RWPE1 (cell line): ENCODE measurements around the gene CNMD.

Experiments used
- CTCF ChIA-PET: fragments of 350-600 bp; sonication (Branson Sonifier 250); formaldehyde crosslinking; extraction: SDS; loops from one replicate; lab custom pipeline; 2021; lab: Yijun Ruan, JAX
- POLR2A ChIA-PET: fragments of 400-600 bp; formaldehyde crosslinking; extraction: SDS; loops from one replicate; lab custom pipeline; 2020; ENCODE audit warnings: antibody characterized with exemption; ENCODE audit not compliant: low non-redundant PET; lab: Yijun Ruan, JAX
- DNase-seq: peaks from one replicate; pipeline ENCODE4 v3.0.0; 2012; ENCODE audit warnings: low spot score
- H3K27ac ChIP-seq: fragments of 450-650 bp; 2 replicates; pipeline ENCODE4 v1.5.1; 2017
- TF ChIP-seq, protein P1 (sequence below): fragments of 450-650 bp; conservative IDR thresholded peaks from 2 replicates; pipeline ENCODE4 v1.5.1; 2017; ENCODE audit warnings: low read depth, mild to moderate bottlenecking

The CNMD gene

DNA sequence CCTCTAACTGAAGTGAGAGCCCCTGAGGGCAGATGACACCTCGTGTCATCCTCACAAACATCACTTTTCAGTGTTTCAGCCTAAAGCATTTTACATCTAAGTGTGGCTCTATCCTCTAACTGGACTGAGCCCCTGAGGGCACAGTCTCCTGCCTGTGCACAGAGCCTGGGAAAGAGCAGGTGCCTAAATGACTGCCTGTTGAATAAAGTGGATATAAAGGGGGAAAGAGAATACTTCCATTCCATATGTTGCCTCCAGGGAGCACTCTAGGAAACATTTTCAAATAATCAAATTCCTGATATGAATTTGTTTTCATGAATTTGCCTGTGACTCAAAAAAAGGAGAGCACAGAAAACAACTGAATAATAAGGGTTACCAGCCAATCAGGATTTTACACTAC, 32.2 kb downstream of the CNMD start:
- H3K27ac ChIP-seq, result no peak overlapping the region
- ChIA-PET CTCF (no interaction called here), POLR2A (no interaction called here)
- TF ChIP-seq, protein P1, sequence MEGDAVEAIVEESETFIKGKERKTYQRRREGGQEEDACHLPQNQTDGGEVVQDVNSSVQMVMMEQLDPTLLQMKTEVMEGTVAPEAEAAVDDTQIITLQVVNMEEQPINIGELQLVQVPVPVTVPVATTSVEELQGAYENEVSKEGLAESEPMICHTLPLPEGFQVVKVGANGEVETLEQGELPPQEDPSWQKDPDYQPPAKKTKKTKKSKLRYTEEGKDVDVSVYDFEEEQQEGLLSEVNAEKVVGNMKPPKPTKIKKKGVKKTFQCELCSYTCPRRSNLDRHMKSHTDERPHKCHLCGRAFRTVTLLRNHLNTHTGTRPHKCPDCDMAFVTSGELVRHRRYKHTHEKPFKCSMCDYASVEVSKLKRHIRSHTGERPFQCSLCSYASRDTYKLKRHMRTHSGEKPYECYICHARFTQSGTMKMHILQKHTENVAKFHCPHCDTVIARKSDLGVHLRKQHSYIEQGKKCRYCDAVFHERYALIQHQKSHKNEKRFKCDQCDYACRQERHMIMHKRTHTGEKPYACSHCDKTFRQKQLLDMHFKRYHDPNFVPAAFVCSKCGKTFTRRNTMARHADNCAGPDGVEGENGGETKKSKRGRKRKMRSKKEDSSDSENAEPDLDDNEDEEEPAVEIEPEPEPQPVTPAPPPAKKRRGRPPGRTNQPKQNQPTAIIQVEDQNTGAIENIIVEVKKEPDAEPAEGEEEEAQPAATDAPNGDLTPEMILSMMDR, result no peak
- no peak for DNase-seq

DNA sequence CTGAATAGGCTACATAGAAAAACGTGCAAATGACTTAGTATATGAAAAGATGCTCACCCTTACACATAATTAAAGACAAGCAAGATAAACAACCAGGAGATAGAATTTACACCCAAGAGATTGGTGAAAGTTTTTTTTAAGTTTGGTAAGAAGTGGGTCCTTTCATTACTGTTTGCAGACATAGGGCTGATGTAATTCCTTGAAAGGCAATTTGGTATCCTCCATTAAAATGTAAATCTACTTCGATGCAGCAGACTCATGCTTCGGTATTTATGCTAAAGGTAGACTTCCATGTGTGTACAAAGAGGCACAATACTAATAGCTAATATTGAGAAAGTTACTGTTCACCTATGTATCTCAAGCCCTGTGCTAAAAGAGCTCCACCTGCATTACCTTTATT, 33.5 kb downstream of the CNMD start:
- H3K27ac ChIP-seq, result no peak overlapping the region
- ChIA-PET POLR2A (no interaction called here), CTCF (interaction anchor here (0.6 kb wide), 1 partner anchor 44 kb away, joined by 3 read pairs; no protein-coding TSS in a partner anchor)
- TF ChIP-seq, protein P1, result no peak
- no peak for DNase-seq

DNA sequence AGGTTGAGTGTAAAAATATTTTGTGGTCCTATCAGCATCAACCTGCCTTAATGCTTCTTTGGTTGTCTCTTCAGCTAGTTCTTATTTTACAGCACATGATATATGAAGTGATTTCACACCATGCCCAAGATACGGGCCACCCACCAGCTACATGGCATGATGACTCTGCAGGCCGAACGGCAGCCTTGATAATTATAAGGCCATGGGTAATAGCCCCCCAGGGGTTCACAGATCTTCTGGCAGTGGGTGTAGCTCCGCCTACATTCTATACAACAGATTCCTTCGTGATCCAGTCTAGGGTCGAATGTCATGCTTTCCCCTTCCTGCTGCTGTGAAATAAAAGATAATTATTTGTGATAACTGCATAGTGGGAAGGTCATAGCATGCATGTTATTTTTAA, 36.1 kb downstream of the CNMD start:
- TF ChIP-seq, protein P1, result no peak
- ChIA-PET POLR2A (no interaction called here), CTCF (no interaction called here)
- no peak for DNase-seq
- H3K27ac ChIP-seq, result no peak overlapping the region

DNA sequence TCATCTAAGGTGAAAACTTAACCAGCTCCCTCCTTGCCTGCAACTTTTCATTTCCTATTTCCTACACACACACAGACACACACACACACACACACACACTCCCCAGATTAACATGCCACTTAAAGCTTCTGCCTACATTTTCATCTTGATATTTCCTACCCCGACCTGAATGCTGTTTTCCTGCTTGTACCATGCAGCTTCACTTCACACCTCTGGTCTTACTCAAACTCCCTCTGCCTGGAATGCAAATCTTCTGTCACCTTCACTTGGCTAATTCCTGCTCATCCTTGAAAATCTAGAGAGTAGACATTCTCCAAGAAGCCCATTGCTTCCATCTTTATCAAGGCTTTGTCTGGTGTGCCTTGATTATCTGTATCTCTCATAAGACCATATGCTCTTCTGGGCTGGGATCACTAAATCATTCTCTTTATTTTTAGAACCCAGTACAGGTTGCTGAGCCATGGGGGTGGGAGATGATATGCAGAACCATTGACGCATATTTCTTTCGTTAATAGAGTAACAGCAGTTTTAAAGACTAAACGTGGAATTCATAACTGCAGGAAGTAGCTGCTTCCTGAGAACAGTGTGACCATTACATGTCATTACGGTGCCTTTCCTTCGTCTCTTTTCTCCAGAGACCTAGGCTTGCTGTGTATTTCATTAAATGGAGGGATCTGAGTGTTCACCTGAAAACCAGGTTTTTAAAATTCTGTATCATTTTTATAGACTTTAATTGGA, 37.7 kb downstream of the CNMD start:
- no peak overlapping the region for H3K27ac ChIP-seq
- no peak for DNase-seq
- ChIA-PET POLR2A (no interaction called here), CTCF (interaction anchor here (0.5 to 0.7 kb wide), 2 partner anchors 8 to 507 kb away, joined by 3 read pairs; no protein-coding TSS in a partner anchor)
- TF ChIP-seq, protein P1, result no peak

DNA sequence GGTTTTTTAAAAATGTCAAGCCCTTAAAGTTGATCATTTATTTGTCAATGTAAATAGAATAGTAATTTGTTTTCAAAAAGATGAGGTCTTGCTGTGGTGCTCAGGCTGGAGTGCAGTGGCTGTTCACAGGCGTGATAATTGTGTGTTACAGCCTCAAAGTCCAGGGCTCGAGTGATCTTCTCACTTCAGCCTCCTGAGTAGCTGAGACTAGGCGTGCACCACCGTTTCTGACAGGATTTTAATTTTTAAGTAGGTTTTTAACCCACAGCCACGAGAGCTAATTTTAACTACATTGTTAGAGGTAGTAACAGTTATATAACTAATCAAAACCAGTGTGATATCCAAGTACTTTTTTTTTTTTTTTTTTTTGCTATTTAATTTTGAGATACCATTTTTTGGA, 43.1 kb downstream of the CNMD start:
- no peak overlapping the region for H3K27ac ChIP-seq
- ChIA-PET POLR2A (no interaction called here), CTCF (interaction anchor here (0.7 kb wide), 1 partner anchor 51 kb away, joined by 3 read pairs; no protein-coding TSS in a partner anchor)
- TF ChIP-seq, protein P1, result no peak
- no peak for DNase-seq

DNA sequence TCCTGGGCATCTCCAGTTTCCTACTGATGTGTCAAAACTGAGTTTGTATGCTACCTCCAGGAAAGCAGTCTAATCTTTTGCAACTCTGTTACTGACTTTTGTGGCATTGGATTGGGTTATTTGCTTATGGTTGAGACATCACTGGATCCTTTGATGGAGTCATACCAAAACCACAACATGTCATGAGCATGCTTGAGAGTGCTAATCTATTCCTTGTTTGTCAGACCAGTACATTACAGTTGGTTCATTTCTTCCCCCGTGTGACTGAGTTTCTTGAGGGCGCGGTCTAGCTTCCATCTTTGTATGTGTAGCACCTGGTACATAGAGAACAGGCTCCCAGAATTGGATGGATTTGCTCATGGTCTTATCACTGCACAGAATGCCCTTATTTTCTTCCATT, 43.8 kb downstream of the CNMD start:
- DNase-seq, result no peak
- TF ChIP-seq, protein P1, result no peak
- ChIA-PET CTCF (no interaction called here), POLR2A (no interaction called here)
- no peak overlapping the region for H3K27ac ChIP-seq
